OCI-LY7 (cell line): ENCODE results near the gene CYP46A1. TPM values are rescaled to one million over a fixed set of nuclear protein-coding genes. Genes with fewer than 3 reads are reported as not detected.

ENCODE experiments used
- BruUV-seq: library from RNA; stranded (reverse); fragments of 400-500 nt; replicated peaks from 2 replicates; lab custom pipeline; 2021; lab: Mats Ljungman, UMichigan
- CTCF ChIA-PET: fragments of 300-600 bp; sonication (Branson Sonifier 250); formaldehyde crosslinking; loops from one replicate; lab custom pipeline; 2022; ENCODE audit warnings: antibody characterized with exemption; ENCODE audit not compliant: unreplicated experiment; lab: Charles Lee
- POLR2A ChIA-PET: fragments of 300-600 bp; sonication (Branson Sonifier 250); formaldehyde crosslinking; loops from one replicate; lab custom pipeline; 2022; ENCODE audit warnings: antibody characterized with exemption; lab: Charles Lee
- DNase-seq: peaks from one replicate; pipeline ENCODE4 v3.0.0-alpha.2; 2015; ENCODE audit warnings: low spot score
- H2AFZ ChIP-seq: fragments of 200-600 bp; sonication (generic), shearing (Covaris generic); 2 replicates; pipeline ENCODE4 v1.6.1; 2014; ENCODE audit warnings: mild to moderate bottlenecking, antibody characterized with exemption, low read length, moderate library complexity
- H3K27ac ChIP-seq: fragments of 200-600 bp; sonication (generic); 2 replicates; pipeline ENCODE4 v1.5.1; 2014; ENCODE audit warnings: mixed run types, low read depth, mild to moderate bottlenecking, moderate library complexity, low read length, inconsistent platforms; ENCODE audit not compliant: poor library complexity, severe bottlenecking
- H3K36me3 ChIP-seq: fragments of 200-600 bp; sonication (generic); 2 replicates; pipeline ENCODE4 v1.6.1; 2014; ENCODE audit warnings: mild to moderate bottlenecking, antibody characterized with exemption, low read length, moderate library complexity, mixed read lengths; ENCODE audit not compliant: insufficient read depth
- H3K4me1 ChIP-seq: fragments of 200-600 bp; sonication (generic); 2 replicates; pipeline ENCODE4 v1.5.1; 2014; ENCODE audit warnings: mild to moderate bottlenecking, low read length; ENCODE audit not compliant: insufficient read depth, poor library complexity, severe bottlenecking
- H3K4me2 ChIP-seq: fragments of 200-600 bp; sonication (generic); 2 replicates; pipeline ENCODE4 v1.6.1; 2014; ENCODE audit warnings: mild to moderate bottlenecking, low read length
- H3K4me3 ChIP-seq: fragments of 200-600 bp; sonication (generic); 2 replicates; pipeline ENCODE4 v1.5.1; 2014; ENCODE audit warnings: mild to moderate bottlenecking, low read depth, low read length; ENCODE audit not compliant: poor library complexity, severe bottlenecking
- H3K79me2 ChIP-seq: fragments of 200-600 bp; sonication (generic); 2 replicates; pipeline ENCODE4 v1.6.1; 2016; ENCODE audit warnings: low read depth, mild to moderate bottlenecking, low read length, moderate library complexity, mixed read lengths; ENCODE audit not compliant: insufficient read depth
- H3K9me2 ChIP-seq: fragments of 200-600 bp; sonication (generic); 2 replicates; pipeline ENCODE4 v1.6.1; 2016; ENCODE audit warnings: mild to moderate bottlenecking, low read length, mixed read lengths; ENCODE audit not compliant: insufficient read depth
- H3K9me3 ChIP-seq: fragments of 200-600 bp; sonication (generic); 2 replicates; pipeline ENCODE4 v1.6.1; 2014; ENCODE audit warnings: mild to moderate bottlenecking, mixed run types, low read length, mixed read lengths
- H4K20me1 ChIP-seq: fragments of 200-600 bp; sonication (generic); 2 replicates; pipeline ENCODE4 v1.6.1; 2014; ENCODE audit warnings: mild to moderate bottlenecking, antibody characterized with exemption, low read length, moderate library complexity, mixed read lengths; ENCODE audit not compliant: insufficient read depth
- EZH2phosphoT487 ChIP-seq: fragments of 200-600 bp; sonication (generic); IDR thresholded peaks from 2 replicates; pipeline ENCODE4 v1.6.1; 2018; ENCODE audit warnings: low read depth, borderline replicate concordance, mild to moderate bottlenecking, mixed run types, antibody characterized with exemption, low read length, moderate library complexity, mixed read lengths
- intact Hi-C: fragments of 100-400 bp; cut with micrococcal nuclease; formaldehyde crosslinking; loops from one replicate; pipeline ENCODE4 v1.10.0; 2022; ENCODE audit not compliant: unreplicated experiment
- total RNA-seq, 2 experiments: library from RNA; depleted of rRNA in 1 of 2; stranded (reverse); fragments of >200 nt in 1 of 2; shearing (Covaris generic) in 1 of 2; gene quantifications; 2 replicates each; pipeline ENCODE4 v1.2.3, GENCODE V29; 2014 to 2022
- TF ChIP-seq, protein P1 (sequence below): fragments of 200-600 bp; sonication (generic); conservative IDR thresholded peaks from 2 replicates; pipeline ENCODE4 v1.5.1; 2014; ENCODE audit warnings: mild to moderate bottlenecking, antibody characterized with exemption, low read length, moderate library complexity, mixed read lengths

Gene CYP46A1
- total RNA-seq, 2 experiments from 2014 or later, result 4.1 to 10.8 TPM

DNA sequence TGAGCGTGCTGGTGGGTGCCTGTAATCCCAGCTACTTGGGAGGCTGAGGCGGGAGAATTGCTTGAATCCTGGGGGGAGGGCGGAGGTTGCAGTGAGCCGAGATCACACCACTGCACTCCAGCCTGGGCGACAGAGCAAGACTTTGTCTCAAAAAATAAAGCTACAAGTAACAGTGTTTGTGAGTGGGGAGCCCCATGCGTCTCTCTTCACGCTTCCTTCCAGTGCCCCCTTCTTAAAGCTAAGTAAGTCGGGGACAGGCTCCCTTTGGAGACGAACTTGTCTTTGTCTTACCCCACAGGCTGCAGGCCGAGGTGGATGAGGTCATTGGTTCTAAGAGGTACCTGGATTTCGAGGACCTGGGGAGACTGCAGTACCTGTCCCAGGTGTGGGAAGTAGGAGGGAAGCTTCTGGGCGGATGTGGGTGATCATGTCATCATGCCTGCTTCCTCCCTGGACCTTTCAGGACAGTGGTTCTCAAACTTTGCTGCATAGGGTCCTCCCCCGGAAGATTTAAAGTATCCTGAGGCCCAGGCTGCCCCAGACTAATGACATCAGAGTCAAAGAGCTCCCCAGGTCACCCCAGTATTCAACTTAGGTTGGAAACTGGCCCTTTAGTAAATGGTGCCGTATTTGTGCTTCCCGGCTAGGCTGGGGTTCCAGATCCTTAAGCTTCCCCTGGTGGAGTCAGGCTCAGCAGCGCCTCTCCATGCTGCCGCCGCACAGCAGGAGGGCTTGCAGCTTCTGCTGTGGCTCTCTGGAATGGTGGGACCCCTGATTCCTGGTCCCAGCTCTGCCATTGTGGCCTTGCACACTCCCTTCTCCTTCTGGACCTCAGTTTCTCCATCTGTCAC is 37.1 kb downstream of the CYP46A1 start:
- POLR2A ChIA-PET, result no interaction called here
- no peaks in the 10 kb centered on the region for H3K9me3 ChIP-seq

DNA sequence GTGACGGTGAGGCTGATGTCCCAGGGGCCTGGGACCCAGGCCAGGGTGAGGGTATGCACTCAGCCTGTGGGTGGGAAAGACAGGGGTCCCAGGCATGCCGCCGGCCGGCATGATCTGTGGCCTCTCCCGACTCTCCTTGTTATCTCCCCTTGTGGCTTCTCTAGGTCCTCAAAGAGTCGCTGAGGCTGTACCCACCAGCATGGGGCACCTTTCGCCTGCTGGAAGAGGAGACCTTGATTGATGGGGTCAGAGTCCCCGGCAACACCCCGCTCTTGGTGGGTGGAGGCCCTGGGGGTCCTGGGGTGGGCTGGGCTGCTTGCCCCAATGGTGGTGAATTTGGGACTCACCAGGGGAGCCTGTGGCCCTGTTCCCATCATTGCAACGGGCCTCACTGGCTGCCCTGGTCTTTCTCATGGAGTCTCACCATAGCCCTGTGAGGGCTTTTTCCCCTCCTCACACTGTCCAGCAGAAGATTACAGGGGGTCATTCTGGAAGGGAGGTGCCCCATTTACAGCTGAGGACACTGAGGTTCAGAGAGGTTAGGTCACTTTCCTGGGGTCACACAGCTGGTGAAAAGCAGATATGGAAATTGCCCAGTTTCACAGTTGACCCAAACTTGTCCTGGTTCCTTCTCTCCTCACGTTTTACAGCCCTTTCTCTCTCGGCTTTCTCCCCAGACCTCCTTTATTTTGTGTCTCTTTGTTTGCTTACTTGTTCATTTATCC is 37.9 kb downstream of the CYP46A1 start:
- no peak overlapping the region for H3K4me2 ChIP-seq
- no peak overlapping the region for H3K4me3 ChIP-seq
- TF ChIP-seq, protein P1, sequence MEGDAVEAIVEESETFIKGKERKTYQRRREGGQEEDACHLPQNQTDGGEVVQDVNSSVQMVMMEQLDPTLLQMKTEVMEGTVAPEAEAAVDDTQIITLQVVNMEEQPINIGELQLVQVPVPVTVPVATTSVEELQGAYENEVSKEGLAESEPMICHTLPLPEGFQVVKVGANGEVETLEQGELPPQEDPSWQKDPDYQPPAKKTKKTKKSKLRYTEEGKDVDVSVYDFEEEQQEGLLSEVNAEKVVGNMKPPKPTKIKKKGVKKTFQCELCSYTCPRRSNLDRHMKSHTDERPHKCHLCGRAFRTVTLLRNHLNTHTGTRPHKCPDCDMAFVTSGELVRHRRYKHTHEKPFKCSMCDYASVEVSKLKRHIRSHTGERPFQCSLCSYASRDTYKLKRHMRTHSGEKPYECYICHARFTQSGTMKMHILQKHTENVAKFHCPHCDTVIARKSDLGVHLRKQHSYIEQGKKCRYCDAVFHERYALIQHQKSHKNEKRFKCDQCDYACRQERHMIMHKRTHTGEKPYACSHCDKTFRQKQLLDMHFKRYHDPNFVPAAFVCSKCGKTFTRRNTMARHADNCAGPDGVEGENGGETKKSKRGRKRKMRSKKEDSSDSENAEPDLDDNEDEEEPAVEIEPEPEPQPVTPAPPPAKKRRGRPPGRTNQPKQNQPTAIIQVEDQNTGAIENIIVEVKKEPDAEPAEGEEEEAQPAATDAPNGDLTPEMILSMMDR, result no peak
- TF ChIP-seq EZH2phosphoT487, result no peak
- H3K27ac ChIP-seq, result no peak overlapping the region
- no peaks in the 10 kb centered on the region for H3K79me2 ChIP-seq
- H4K20me1 ChIP-seq, result no peaks in the 10 kb centered on the region
- no peaks in the 10 kb centered on the region for H3K36me3 ChIP-seq
- CTCF ChIA-PET, result no interaction called here
- BruUV-seq, result no TSS peak
- POLR2A ChIA-PET, result no interaction called here
- no peak for DNase-seq
- H3K9me3 ChIP-seq, result no peaks in the 10 kb centered on the region
- H3K4me1 ChIP-seq, result no peaks in the 10 kb centered on the region
- H3K9me2 ChIP-seq, result no peaks in the 10 kb centered on the region
- intact Hi-C loops, result no loop called here
- no peak overlapping the region for H2AFZ ChIP-seq

More for the DNA sequence above, 37.1 kb downstream of the CYP46A1 start:
- TF ChIP-seq EZH2phosphoT487, result no peak
- TF ChIP-seq, protein P1, result no peak
- no peak for DNase-seq
- no peaks in the 10 kb centered on the region for H3K36me3 ChIP-seq
- H3K4me2 ChIP-seq, result no peak overlapping the region
- no peaks in the 10 kb centered on the region for H3K9me2 ChIP-seq
- no peaks in the 10 kb centered on the region for H4K20me1 ChIP-seq
- H2AFZ ChIP-seq, result no peak overlapping the region
- no peaks in the 10 kb centered on the region for H3K79me2 ChIP-seq
- intact Hi-C loops, result no loop called here
- BruUV-seq, result no TSS peak
- no peaks in the 10 kb centered on the region for H3K4me1 ChIP-seq
- H3K27ac ChIP-seq, result no peak overlapping the region
- no peak overlapping the region for H3K4me3 ChIP-seq
- CTCF ChIA-PET, result no interaction called here

DNA sequence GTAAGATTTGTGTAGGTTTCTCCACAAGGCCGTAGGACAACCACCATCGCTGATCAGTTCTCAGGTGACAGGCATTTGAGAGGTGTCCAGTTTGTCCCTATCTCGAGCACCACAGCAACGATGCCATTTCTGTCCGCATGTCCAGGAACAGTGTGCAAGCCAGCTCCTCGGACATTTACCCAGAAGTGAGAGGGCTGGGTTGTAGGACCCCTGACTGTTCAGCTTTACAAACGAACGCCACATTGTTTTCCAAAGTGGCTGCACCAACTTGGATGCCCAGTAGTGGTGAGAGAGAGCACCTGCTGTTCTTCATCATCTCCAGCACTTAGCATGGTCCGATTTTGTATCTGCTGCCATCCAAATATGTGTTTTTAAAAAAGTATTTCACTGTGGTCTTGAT is 38.6 kb downstream of the CYP46A1 start:
- no peak for TF ChIP-seq EZH2phosphoT487
- TF ChIP-seq, protein P1, result no peak
- intact Hi-C loops, result no loop called here
- DNase-seq, result no peak
- POLR2A ChIA-PET, result no interaction called here
- no peak overlapping the region for H2AFZ ChIP-seq
- no peaks in the 10 kb centered on the region for H3K9me2 ChIP-seq
- CTCF ChIA-PET, result no interaction called here
- no peaks in the 10 kb centered on the region for H3K9me3 ChIP-seq
- no peaks in the 10 kb centered on the region for H3K79me2 ChIP-seq
- no TSS peak for BruUV-seq
- H3K4me2 ChIP-seq, result no peak overlapping the region
- H3K27ac ChIP-seq, result no peak overlapping the region
- H3K4me1 ChIP-seq, result no peaks in the 10 kb centered on the region
- H4K20me1 ChIP-seq, result no peaks in the 10 kb centered on the region
- no peaks in the 10 kb centered on the region for H3K36me3 ChIP-seq
- H3K4me3 ChIP-seq, result no peak overlapping the region
